ENCODE data around the gene FADS1.

DNA sequence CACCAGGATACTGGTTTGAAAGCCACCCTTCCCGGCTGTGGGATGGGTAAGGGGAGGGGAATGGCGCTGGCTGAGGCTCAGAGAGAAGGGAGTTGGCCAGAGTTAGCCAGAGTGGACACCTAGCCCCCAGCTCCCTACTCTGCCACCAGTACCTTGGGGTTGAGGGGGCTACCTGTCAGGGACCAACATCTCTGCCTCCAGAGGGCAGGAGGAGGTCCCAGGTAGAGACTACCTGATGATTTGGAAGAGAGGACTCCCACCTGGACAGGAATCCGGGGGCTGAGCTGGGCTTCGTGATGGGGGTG is 60.7 kb downstream of the FADS1 start:
- TF ChIP-seq, protein P1, sequence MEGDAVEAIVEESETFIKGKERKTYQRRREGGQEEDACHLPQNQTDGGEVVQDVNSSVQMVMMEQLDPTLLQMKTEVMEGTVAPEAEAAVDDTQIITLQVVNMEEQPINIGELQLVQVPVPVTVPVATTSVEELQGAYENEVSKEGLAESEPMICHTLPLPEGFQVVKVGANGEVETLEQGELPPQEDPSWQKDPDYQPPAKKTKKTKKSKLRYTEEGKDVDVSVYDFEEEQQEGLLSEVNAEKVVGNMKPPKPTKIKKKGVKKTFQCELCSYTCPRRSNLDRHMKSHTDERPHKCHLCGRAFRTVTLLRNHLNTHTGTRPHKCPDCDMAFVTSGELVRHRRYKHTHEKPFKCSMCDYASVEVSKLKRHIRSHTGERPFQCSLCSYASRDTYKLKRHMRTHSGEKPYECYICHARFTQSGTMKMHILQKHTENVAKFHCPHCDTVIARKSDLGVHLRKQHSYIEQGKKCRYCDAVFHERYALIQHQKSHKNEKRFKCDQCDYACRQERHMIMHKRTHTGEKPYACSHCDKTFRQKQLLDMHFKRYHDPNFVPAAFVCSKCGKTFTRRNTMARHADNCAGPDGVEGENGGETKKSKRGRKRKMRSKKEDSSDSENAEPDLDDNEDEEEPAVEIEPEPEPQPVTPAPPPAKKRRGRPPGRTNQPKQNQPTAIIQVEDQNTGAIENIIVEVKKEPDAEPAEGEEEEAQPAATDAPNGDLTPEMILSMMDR (IDR thresholded peaks at IDR 0.05): no peak
- TF ChIP-seq POLR2A (IDR thresholded peaks at IDR 0.05): no peak
